Astrocyte of the cerebellum (primary cell): Measurements from ENCODE around the gene DYNC1H1.

Experiments used
- DNase-seq: peaks from one replicate; pipeline ENCODE4 v3.0.0-alpha.2; 2011; ENCODE audit warnings: low read depth
- H3K4me3 ChIP-seq: 2 replicates; pipeline ENCODE4 v1.5.1; 2011; ENCODE audit warnings: mild to moderate bottlenecking, low read depth, low read length, moderate library complexity
- CTCF ChIP-seq: IDR thresholded peaks from 2 replicates; pipeline ENCODE4 v1.5.1; 2012; ENCODE audit warnings: low read length, low read depth, moderate library complexity, mild to moderate bottlenecking; ENCODE audit errors: missing control alignments
- in situ Hi-C: cut with HindIII; loops from 2 replicates; pipeline ENCODE4 v1.10.0; 2017; ENCODE audit warnings: low sequenced_read_pairs

The DYNC1H1 gene

GRCh38 chr14:101964297-101965180 is at the start of gene DYNC1H1:
DYNC1H1 (plus strand) TSS chr14:101964573; CDS start chr14:101964692, 119 bp downstream.
- in situ Hi-C loops: no loop called here
- peak within 1 kb of the TSS; percentile 95 for H3K4me3 ChIP-seq
- peak; percentile 93 for DNase-seq
- TF ChIP-seq CTCF: no peak

GRCh38 chr14:101915871-101916815 is 48.2 kb upstream of the DYNC1H1 start:
- H3K4me3 ChIP-seq: no peak overlapping the region
- TF ChIP-seq CTCF: no peak
- DNase-seq: no peak
- in situ Hi-C loops: no loop called here

GRCh38 chr14:101916816-101917412 is 47.5 kb upstream of the DYNC1H1 start:
- TF ChIP-seq CTCF: no peak
- no peak for DNase-seq
- H3K4me3 ChIP-seq: no peak overlapping the region
- in situ Hi-C loops: no loop called here

- no peak for TF ChIP-seq CTCF
- DNase-seq: no peak
- in situ Hi-C loops: no loop called here
- H3K4me3 ChIP-seq: no peak overlapping the region
These were observed 46.9 kb upstream of the DYNC1H1 start for GRCh38 chr14:101917413-101918017.

- in situ Hi-C loops: no loop called here
- H3K4me3 ChIP-seq: no peak overlapping the region
- no peak for TF ChIP-seq CTCF
- no peak for DNase-seq
These were observed 46.0 kb upstream of the DYNC1H1 start for GRCh38 chr14:101918065-101918989.
